Panc1 (cell line): ENCODE measurements around the gene GABRB1. TPM values are rescaled to one million over a fixed set of nuclear protein-coding genes. Genes with fewer than 3 reads are reported as not detected.

Source experiments
- ATAC-seq: fragments of 200-7000 bp; cut with Tn5 transposase; 2 replicates; pipeline ENCODE4 v1.9.1; 2020; ENCODE audit warnings: mild to moderate bottlenecking, moderate library complexity
- BruUV-seq: library from RNA; stranded (reverse); fragments of 400-500 nt; replicated peaks from 2 replicates; lab custom pipeline; 2021; lab: Mats Ljungman, UMichigan
- CTCF ChIA-PET: fragments of 300-600 bp; sonication (Branson Sonifier 250); formaldehyde crosslinking; loops from one replicate; lab custom pipeline; 2022; ENCODE audit warnings: antibody characterized with exemption; lab: Charles Lee
- POLR2A ChIA-PET: fragments of 300-600 bp; sonication (Branson Sonifier 250); formaldehyde crosslinking; loops from one replicate; lab custom pipeline; 2022; ENCODE audit warnings: antibody characterized with exemption; lab: Charles Lee
- DNase-seq: peaks from one replicate; pipeline ENCODE4 v3.0.0-alpha.2; 2010; ENCODE audit warnings: low read depth, low spot score
- H3K27ac ChIP-seq: 2 replicates; pipeline ENCODE4 v1.5.1; 2011; ENCODE audit warnings: mild to moderate bottlenecking, low read length, inconsistent platforms
- H3K27me3 ChIP-seq: fragments of 200-500 bp; sonication (Bioruptor generic); 2 replicates; pipeline ENCODE4 v1.6.0; 2014; ENCODE audit warnings: low read length, inconsistent platforms; ENCODE audit not compliant: control insufficient read depth, insufficient read depth
- H3K36me3 ChIP-seq: fragments of 200-500 bp; sonication (Bioruptor generic); 2 replicates; pipeline ENCODE4 v1.5.1; 2014; ENCODE audit warnings: inconsistent platforms, mild to moderate bottlenecking, low read length, moderate library complexity; ENCODE audit not compliant: control insufficient read depth, insufficient read depth
- H3K4me1 ChIP-seq: 2 replicates; pipeline ENCODE4 v1.5.1; 2011; ENCODE audit warnings: inconsistent platforms, mild to moderate bottlenecking, low read length, moderate library complexity; ENCODE audit not compliant: control insufficient read depth, insufficient read depth
- H3K4me3 ChIP-seq, 2 experiments: 2 replicates each; pipeline ENCODE4 v1.5.1; 2011 to 2012; ENCODE audit warnings: low read depth in 2 of 2, low read length in 2 of 2, mild to moderate bottlenecking in 2 of 2, inconsistent platforms in 1 of 2, moderate library complexity in 1 of 2
- H3K9me3 ChIP-seq: fragments of 200-500 bp; sonication (Bioruptor generic); 2 replicates; pipeline ENCODE4 v1.5.1; 2014; ENCODE audit warnings: low read depth, mild to moderate bottlenecking, inconsistent platforms, low read length, moderate library complexity; ENCODE audit not compliant: control insufficient read depth, insufficient read depth
- POLR2AphosphoS5 ChIP-seq: IDR thresholded peaks from 2 replicates; pipeline ENCODE4 v1.6.1; 2012; ENCODE audit warnings: mild to moderate bottlenecking, low read depth, low read length, moderate library complexity
- SIN3A ChIP-seq: IDR thresholded peaks from 2 replicates; pipeline ENCODE4 v1.6.1; 2012; ENCODE audit warnings: low read depth, mild to moderate bottlenecking, low read length, moderate library complexity, borderline replicate concordance; ENCODE audit not compliant: insufficient read depth
- TCF7L2 ChIP-seq: IDR thresholded peaks from 2 replicates; pipeline ENCODE4 v1.6.1; 2011; ENCODE audit warnings: mild to moderate bottlenecking, low read depth, low read length, inconsistent platforms
- in situ Hi-C: cut with HindIII; loops from 2 replicates; pipeline ENCODE4 v1.10.0; 2016; ENCODE audit warnings: low sequenced_read_pairs, low pct_unique_long_range_greater_than_20kb
- intact Hi-C: fragments of 100-400 bp; cut with micrococcal nuclease; formaldehyde crosslinking; loops from one replicate; pipeline ENCODE4 v1.10.0; 2022; ENCODE audit not compliant: unreplicated experiment
- total RNA-seq: library from RNA; stranded (reverse); gene quantifications from one replicate; pipeline ENCODE4 v1.2.1, GENCODE V29; 2021; ENCODE audit not compliant: unreplicated experiment
- TF ChIP-seq, protein P1 (sequence below): fragments of 450-650 bp; IDR thresholded peaks from 2 replicates; pipeline ENCODE4 v1.5.1; 2017; ENCODE audit warnings: mild to moderate bottlenecking
- TF ChIP-seq, protein P2 (sequence below), 2 experiments: IDR thresholded peaks; 2 replicates each; pipeline ENCODE4 v1.6.1; 2011 to 2012; ENCODE audit warnings: low read depth in 2 of 2, control low read depth in 1 of 2, low read length in 1 of 2, mild to moderate bottlenecking in 1 of 2, moderate library complexity in 1 of 2; ENCODE audit not compliant: insufficient read depth in 1 of 2

The GABRB1 gene
- total RNA-seq, 1 experiment from 2014 or later = not detected

DNA sequence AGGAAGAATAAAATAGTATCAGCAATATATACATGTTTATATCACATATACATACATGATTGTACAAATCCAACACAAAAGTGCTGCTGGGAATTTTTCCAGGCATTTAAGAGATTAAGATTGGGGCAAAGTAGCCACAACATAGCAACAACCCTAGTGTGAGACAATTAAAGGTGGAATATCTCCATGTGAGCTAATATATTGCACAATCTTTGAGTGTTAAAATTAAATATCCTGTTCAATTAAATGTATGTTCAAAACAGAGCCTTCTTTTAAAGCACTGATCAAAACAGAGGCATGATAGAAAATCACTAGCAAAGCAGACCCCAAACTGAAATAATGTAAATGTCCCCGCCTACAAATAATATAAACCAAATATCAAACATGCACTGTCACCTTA lies 97.6 kb downstream of the GABRB1 start:
- ChIA-PET CTCF (no interaction called here), POLR2A (no interaction called here)
- Histone ChIP-seq H3K27me3 (no peaks in the 10 kb centered on the region), H3K36me3 (no peaks in the 10 kb centered on the region), H3K9me3 (no peaks in the 10 kb centered on the region), H3K4me1 (no peaks in the 10 kb centered on the region), H3K27ac (no peak overlapping the region), H3K4me3 (no peak overlapping the region)
- DNase-seq (no peak), ATAC-seq (no peak)
- intact Hi-C loops (no loop called here), in situ Hi-C loops (no loop called here)
- TF ChIP-seq SIN3A = no peak
- TF ChIP-seq TCF7L2 = no peak
- TF ChIP-seq, protein P1, sequence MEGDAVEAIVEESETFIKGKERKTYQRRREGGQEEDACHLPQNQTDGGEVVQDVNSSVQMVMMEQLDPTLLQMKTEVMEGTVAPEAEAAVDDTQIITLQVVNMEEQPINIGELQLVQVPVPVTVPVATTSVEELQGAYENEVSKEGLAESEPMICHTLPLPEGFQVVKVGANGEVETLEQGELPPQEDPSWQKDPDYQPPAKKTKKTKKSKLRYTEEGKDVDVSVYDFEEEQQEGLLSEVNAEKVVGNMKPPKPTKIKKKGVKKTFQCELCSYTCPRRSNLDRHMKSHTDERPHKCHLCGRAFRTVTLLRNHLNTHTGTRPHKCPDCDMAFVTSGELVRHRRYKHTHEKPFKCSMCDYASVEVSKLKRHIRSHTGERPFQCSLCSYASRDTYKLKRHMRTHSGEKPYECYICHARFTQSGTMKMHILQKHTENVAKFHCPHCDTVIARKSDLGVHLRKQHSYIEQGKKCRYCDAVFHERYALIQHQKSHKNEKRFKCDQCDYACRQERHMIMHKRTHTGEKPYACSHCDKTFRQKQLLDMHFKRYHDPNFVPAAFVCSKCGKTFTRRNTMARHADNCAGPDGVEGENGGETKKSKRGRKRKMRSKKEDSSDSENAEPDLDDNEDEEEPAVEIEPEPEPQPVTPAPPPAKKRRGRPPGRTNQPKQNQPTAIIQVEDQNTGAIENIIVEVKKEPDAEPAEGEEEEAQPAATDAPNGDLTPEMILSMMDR = no peak
- TF ChIP-seq, protein P2, sequence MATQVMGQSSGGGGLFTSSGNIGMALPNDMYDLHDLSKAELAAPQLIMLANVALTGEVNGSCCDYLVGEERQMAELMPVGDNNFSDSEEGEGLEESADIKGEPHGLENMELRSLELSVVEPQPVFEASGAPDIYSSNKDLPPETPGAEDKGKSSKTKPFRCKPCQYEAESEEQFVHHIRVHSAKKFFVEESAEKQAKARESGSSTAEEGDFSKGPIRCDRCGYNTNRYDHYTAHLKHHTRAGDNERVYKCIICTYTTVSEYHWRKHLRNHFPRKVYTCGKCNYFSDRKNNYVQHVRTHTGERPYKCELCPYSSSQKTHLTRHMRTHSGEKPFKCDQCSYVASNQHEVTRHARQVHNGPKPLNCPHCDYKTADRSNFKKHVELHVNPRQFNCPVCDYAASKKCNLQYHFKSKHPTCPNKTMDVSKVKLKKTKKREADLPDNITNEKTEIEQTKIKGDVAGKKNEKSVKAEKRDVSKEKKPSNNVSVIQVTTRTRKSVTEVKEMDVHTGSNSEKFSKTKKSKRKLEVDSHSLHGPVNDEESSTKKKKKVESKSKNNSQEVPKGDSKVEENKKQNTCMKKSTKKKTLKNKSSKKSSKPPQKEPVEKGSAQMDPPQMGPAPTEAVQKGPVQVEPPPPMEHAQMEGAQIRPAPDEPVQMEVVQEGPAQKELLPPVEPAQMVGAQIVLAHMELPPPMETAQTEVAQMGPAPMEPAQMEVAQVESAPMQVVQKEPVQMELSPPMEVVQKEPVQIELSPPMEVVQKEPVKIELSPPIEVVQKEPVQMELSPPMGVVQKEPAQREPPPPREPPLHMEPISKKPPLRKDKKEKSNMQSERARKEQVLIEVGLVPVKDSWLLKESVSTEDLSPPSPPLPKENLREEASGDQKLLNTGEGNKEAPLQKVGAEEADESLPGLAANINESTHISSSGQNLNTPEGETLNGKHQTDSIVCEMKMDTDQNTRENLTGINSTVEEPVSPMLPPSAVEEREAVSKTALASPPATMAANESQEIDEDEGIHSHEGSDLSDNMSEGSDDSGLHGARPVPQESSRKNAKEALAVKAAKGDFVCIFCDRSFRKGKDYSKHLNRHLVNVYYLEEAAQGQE (IDR thresholded peaks at IDR 0.05; ENCODE audit: insufficient read depth in 1 of 2, low read depth in 2 of 2, low read length in 1 of 2) = no peak
- no peak for TF ChIP-seq POLR2AphosphoS5
- no TSS peak for BruUV-seq

DNA sequence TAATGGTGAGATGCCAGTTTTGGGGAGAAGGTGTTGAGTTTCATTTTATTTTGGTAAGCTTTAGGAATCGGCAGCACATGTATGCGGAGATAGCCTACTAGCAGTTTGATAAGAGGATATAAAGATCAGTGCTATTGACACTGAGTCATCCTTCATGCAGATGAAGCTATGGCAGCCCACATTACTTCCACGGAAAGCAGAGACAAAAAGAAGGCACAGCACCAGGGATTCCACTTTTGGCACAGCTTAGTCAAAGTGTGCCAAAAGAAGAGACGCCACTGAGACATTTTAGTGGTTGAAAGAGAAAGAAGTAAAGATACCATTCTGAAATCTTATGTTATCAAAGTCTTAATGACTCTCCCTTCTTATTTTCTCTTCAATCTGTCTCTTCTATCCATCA lies 103.8 kb downstream of the GABRB1 start:
- Histone ChIP-seq H3K27ac (no peak overlapping the region), H3K4me1 (no peaks in the 10 kb centered on the region), H3K4me3 (no peak overlapping the region), H3K36me3 (no peaks in the 10 kb centered on the region), H3K27me3 (no peaks in the 10 kb centered on the region), H3K9me3 (no peaks in the 10 kb centered on the region)
- intact Hi-C loops (no loop called here), in situ Hi-C loops (no loop called here)
- no peak for TF ChIP-seq TCF7L2
- TF ChIP-seq, protein P1 = no peak
- no peak for TF ChIP-seq POLR2AphosphoS5
- TF ChIP-seq SIN3A = no peak
- DNase-seq = no peak
- ATAC-seq = no peak
- POLR2A ChIA-PET = no interaction called here
- no TSS peak for BruUV-seq
- CTCF ChIA-PET = no interaction called here
